OCI-LY1 (cell line): ENCODE data around the gene C11orf91.

Experiments
- H2AFZ ChIP-seq: fragments of 200-600 bp; sonication (generic), shearing (Covaris generic); 2 replicates; pipeline ENCODE4 v1.6.0; 2014; ENCODE audit warnings: antibody characterized with exemption, mild to moderate bottlenecking, low read length
- H3F3A ChIP-seq: fragments of 200-600 bp; sonication (generic), shearing (Covaris generic); 2 replicates; pipeline ENCODE4 v1.6.0; 2014; ENCODE audit warnings: mild to moderate bottlenecking, antibody characterized with exemption, low read length, moderate library complexity; ENCODE audit not compliant: insufficient read depth
- H3K27ac ChIP-seq: fragments of 200-600 bp; sonication (generic); 2 replicates; pipeline ENCODE4 v1.5.1; 2014; ENCODE audit warnings: low read length, mixed run types, mild to moderate bottlenecking, low read depth; ENCODE audit not compliant: poor library complexity, severe bottlenecking
- H3K27me3 ChIP-seq: fragments of 200-600 bp; sonication (generic); 2 replicates; pipeline ENCODE4 v1.6.0; 2014; ENCODE audit warnings: antibody characterized with exemption, mild to moderate bottlenecking, low read length, moderate library complexity; ENCODE audit not compliant: insufficient read depth
- H3K36me3 ChIP-seq: fragments of 200-600 bp; sonication (generic); 2 replicates; pipeline ENCODE4 v1.6.1; 2014; ENCODE audit warnings: mild to moderate bottlenecking, antibody characterized with exemption, low read length, moderate library complexity, mixed read lengths; ENCODE audit not compliant: insufficient read depth
- H3K4me1 ChIP-seq: fragments of 200-600 bp; sonication (generic); 2 replicates; pipeline ENCODE4 v1.5.1; 2014; ENCODE audit warnings: mild to moderate bottlenecking, low read length, moderate library complexity; ENCODE audit not compliant: insufficient read depth, severe bottlenecking
- H3K4me2 ChIP-seq: fragments of 200-600 bp; sonication (generic), shearing (Covaris generic); 2 replicates; pipeline ENCODE4 v1.6.1; 2014; ENCODE audit warnings: low read length
- H3K4me3 ChIP-seq: fragments of 200-600 bp; sonication (generic); 2 replicates; pipeline ENCODE4 v1.5.1; 2014; ENCODE audit warnings: low read length, low read depth, mild to moderate bottlenecking, mixed read lengths; ENCODE audit not compliant: poor library complexity, severe bottlenecking
- H3K79me2 ChIP-seq: fragments of 200-600 bp; shearing (Covaris generic); 2 replicates; pipeline ENCODE4 v1.6.1; 2016; ENCODE audit warnings: mixed run types, low read length, mixed read lengths; ENCODE audit not compliant: insufficient read depth
- H3K9ac ChIP-seq: fragments of 200-600 bp; sonication (generic), shearing (Covaris generic); 2 replicates; pipeline ENCODE4 v1.6.1; 2014; ENCODE audit warnings: mild to moderate bottlenecking, low read length, mixed read lengths
- H3K9me2 ChIP-seq: fragments of 200-600 bp; sonication (generic), shearing (Covaris generic); 2 replicates; pipeline ENCODE4 v1.6.1; 2014; ENCODE audit warnings: low read depth, mild to moderate bottlenecking, low read length, mixed read lengths
- H3K9me3 ChIP-seq: fragments of 200-600 bp; shearing (Covaris generic); 2 replicates; pipeline ENCODE4 v1.6.1; 2014; ENCODE audit warnings: low read length, mixed read lengths
- H4K20me1 ChIP-seq: fragments of 200-600 bp; sonication (generic), shearing (Covaris generic); 2 replicates; pipeline ENCODE4 v1.6.0; 2016; ENCODE audit warnings: mild to moderate bottlenecking, low read length; ENCODE audit not compliant: insufficient read depth
- CTCF ChIP-seq: fragments of 200-600 bp; sonication (generic), shearing (Covaris generic); IDR thresholded peaks from 2 replicates; pipeline ENCODE4 v1.5.1; 2017; ENCODE audit warnings: mild to moderate bottlenecking, antibody characterized with exemption, low read length, moderate library complexity, mixed read lengths
- EZH2 ChIP-seq: fragments of 200-600 bp; sonication (generic), shearing (Covaris generic); IDR thresholded peaks from 2 replicates; pipeline ENCODE4 v1.8.0; 2017; ENCODE audit warnings: borderline replicate concordance, mixed run types, mild to moderate bottlenecking, antibody characterized with exemption, low read length, moderate library complexity, mixed read lengths

C11orf91 gene

GRCh38 chr11:33696931-33697638 lies 3.5 kb downstream of the C11orf91 start:
- Histone ChIP-seq H3K4me1 (peaks cover 14% of the 10 kb centered on the region), H2AFZ (no peak overlapping the region), H3K36me3 (no peaks in the 10 kb centered on the region), H3K27me3 (0 out of 2 replicates have a peak, but pooled peaks cover 4% of the 10 kb centered on the region), H4K20me1 (no peaks in the 10 kb centered on the region), H3K27ac (no peak overlapping the region), H3K9me2 (no peaks in the 10 kb centered on the region), H3K79me2 (no peaks in the 10 kb centered on the region), H3K4me2 (no peak overlapping the region), H3F3A (no peaks in the 10 kb centered on the region), H3K9me3 (no peaks in the 10 kb centered on the region), H3K9ac (no peak overlapping the region), H3K4me3 (no peak overlapping the region)
- TF ChIP-seq EZH2 (no peak), CTCF (no peak)

GRCh38 chr11:33696411-33696810 lies 4.2 kb downstream of the C11orf91 start:
- H3K27me3 ChIP-seq, result 0 out of 2 replicates have a peak, but pooled peaks cover 4% of the 10 kb centered on the region
- TF ChIP-seq EZH2 (no peak), CTCF (no peak)
- H3K4me2 ChIP-seq, result no peak overlapping the region
- H3K9me3 ChIP-seq, result no peaks in the 10 kb centered on the region
- no peaks in the 10 kb centered on the region for H3K79me2 ChIP-seq
- H3K4me3 ChIP-seq, result no peak overlapping the region
- peaks cover 12% of the 10 kb centered on the region for H3K4me1 ChIP-seq
- no peak overlapping the region for H2AFZ ChIP-seq
- no peaks in the 10 kb centered on the region for H3F3A ChIP-seq
- no peak overlapping the region for H3K27ac ChIP-seq
- H3K9ac ChIP-seq, result no peak overlapping the region
- H4K20me1 ChIP-seq, result no peaks in the 10 kb centered on the region
- H3K9me2 ChIP-seq, result no peaks in the 10 kb centered on the region
- no peaks in the 10 kb centered on the region for H3K36me3 ChIP-seq

GRCh38 chr11:33695051-33695566 lies 5.5 kb downstream of the C11orf91 start:
- Histone ChIP-seq H3K9ac (no peak overlapping the region), H3K9me2 (no peaks in the 10 kb centered on the region), H4K20me1 (no peaks in the 10 kb centered on the region), H3K4me3 (no peak overlapping the region), H3K27ac (no peak overlapping the region), H3K4me1 (peaks cover 7% of the 10 kb centered on the region), H2AFZ (no peak overlapping the region), H3F3A (no peaks in the 10 kb centered on the region), H3K36me3 (no peaks in the 10 kb centered on the region), H3K9me3 (no peaks in the 10 kb centered on the region), H3K27me3 (0 out of 2 replicates have a peak, but pooled peaks cover 4% of the 10 kb centered on the region), H3K4me2 (no peak overlapping the region), H3K79me2 (no peaks in the 10 kb centered on the region)
- TF ChIP-seq EZH2 (no peak), CTCF (no peak)
